ENCODE data around the gene SULT1C2.

DNA sequence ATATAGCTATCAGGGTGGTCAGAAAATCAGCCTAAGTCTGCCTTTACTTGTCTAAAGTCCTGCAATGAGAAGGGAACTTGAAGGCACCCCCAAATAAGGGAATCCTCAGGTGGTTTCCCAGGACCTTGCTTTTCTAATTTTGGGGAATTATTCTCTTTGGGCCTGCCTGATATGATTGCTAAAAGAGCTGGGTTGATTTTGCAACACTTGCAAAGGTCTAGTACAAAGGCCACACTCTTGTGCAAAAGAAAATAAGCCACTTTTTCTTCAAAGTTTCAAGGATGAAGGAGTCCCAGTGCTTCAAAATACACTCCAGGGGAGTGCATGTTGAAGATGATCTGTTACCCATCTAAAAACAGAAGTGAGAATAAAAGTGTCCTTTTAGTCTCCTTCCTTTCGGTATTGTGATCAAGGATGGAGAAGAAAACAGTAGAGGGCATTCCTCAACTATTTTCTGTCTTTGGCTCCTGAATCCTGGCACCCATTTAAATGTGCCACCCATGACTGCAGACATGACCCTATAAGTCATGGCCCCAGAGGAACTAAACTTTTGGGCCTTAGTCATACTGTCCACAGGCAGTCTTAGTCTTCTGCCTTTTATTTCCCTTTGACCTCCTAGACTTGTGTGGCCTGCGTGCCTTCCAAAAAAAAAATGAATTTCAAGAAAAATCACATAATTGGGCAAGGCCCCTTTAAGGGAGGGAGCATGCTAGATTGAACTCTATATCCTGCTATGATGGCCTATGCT is 43.9 kb upstream of the SULT1C2 start:
- TF ChIP-seq POLR2A (IDR thresholded peaks at IDR 0.05) (no peak), CTCF (IDR thresholded peaks at IDR 0.05) (no peak)
